Right lobe of liver (tissue), 6 donors: ENCODE data around the gene IRF4. TPM values are rescaled to one million over a fixed set of nuclear protein-coding genes. Genes with fewer than 3 reads are reported as not detected.

Experiments used
- ATAC-seq, 4 donors: fragments of 200-7000 bp; cut with Tn5 transposase; one replicate each; pipeline ENCODE4 v1.9.1; 2020; ENCODE audit warnings: mild to moderate bottlenecking in 4 of 4, moderate library complexity in 4 of 4
- DNase-seq, 3 donors: peaks; one replicate each; pipeline ENCODE4 v3.0.0-alpha.2; 2020
- H3K27ac ChIP-seq, 3 donors: fragments of 200-600 bp; one replicate each; pipeline ENCODE4 v1.8.0; 2022
- H3K27me3 ChIP-seq, 2 donors: fragments of 200-600 bp; one replicate each; pipeline ENCODE4 v1.8.0; 2022
- H3K36me3 ChIP-seq, 4 donors: fragments of 200-600 bp; sonication (generic) in 1 of 4; one replicate each; pipeline versions ENCODE4 v1.5.1 to v1.8.0; 2017 to 2022; ENCODE audit warnings: control low read depth in 1 of 4
- H3K4me1 ChIP-seq, 4 donors: fragments of 200-600 bp; sonication (generic) in 1 of 4; one replicate each; pipeline versions ENCODE4 v1.5.1 to v1.8.0; 2017 to 2022; ENCODE audit warnings: control low read depth in 1 of 4
- H3K4me3 ChIP-seq, 3 donors: fragments of 200-600 bp; one replicate each; pipeline ENCODE4 v1.8.0; 2022
- H3K9me3 ChIP-seq, 4 donors: fragments of 200-600 bp; sonication (generic) in 1 of 4; one replicate each; pipeline versions ENCODE4 v1.5.1 to v1.8.0; 2017 to 2022; ENCODE audit warnings: control low read depth in 1 of 4
- POLR2A ChIP-seq: fragments of 450-650 bp; IDR thresholded peaks from one replicate; pipeline ENCODE4 v1.6.1; 2017; ENCODE audit warnings: antibody characterized with exemption, mild to moderate bottlenecking
- WGBS: methylation state at CpG from one replicate; pipeline ENCODE4 v1.1.6; 2018; ENCODE audit warnings: low coverage, low lambda C conversion rate; ENCODE audit not compliant: insufficient coverage; ENCODE audit errors: missing lambda C conversion rate; 5-methylcytosine and 5-hydroxymethylcytosine counted together
- intact Hi-C, 2 donors: fragments of 100-400 bp; cut with DNase I; formaldehyde crosslinking; loops; one replicate each; pipeline versions ENCODE4 v1.11.2 to v1.14.1; 2022
- total RNA-seq, 6 experiments: library from RNA; depleted of rRNA in 2 of 6; stranded (reverse); fragments of >200 nt in 2 of 6; fragmentation: NEBNext Ultra II Directional in 3 of 6; extraction: Animal tissue kit (Norgen Biotek cat#: 25700) in 3 of 6; gene quantifications; one replicate each; pipeline versions ENCODE4 v1.1.0 to v1.2.4, GENCODE V29; 2016 to 2023
- TF ChIP-seq, protein P1 (sequence below), 4 donors: fragments of 200-600 bp in 3 of 4; fragments of 450-650 bp in 1 of 4; IDR thresholded peaks; one replicate each; pipeline versions ENCODE4 v1.5.1 to v1.8.0; 2016 to 2022; ENCODE audit warnings: antibody characterized with exemption in 4 of 4, mild to moderate bottlenecking in 2 of 4
- donor health status: DM: no; HTN: yes; CAD: no.
- donor health status: DM: no; HTN: no; CAD: no.
- donor health status: DM: no; HTN: no; CAD: no.
- donor health status: DM: no; HTN: yes; CAD: no.
- donor health status: DM: no; HTN: yes; CAD: no.

Gene IRF4
- total RNA-seq, 6 experiments from 2014 or later = 0.24 to 5.0 (median 1.6) TPM

DNA sequence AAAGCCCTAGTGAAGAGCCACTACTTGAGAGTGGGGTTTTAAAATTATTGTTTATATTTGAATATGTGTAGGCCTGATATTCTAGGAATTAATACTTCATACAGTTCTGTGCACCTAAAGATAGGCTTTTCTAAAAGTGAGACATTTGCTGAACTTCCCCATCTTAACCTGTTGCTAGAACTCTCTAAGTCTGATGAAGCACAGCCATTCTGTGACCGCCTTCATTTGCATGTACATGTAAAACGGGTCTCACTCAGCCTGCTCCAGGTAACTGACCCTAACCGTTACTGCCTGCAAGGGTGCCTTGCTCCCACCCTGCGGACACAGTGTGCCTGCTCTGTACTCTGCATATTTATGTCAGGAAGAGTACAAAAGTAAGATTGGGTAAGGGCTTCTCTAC lies 44.3 kb upstream of the IRF4 start:
- no peaks in the 10 kb centered on the region for H3K27me3 ChIP-seq
- TF ChIP-seq, protein P1, sequence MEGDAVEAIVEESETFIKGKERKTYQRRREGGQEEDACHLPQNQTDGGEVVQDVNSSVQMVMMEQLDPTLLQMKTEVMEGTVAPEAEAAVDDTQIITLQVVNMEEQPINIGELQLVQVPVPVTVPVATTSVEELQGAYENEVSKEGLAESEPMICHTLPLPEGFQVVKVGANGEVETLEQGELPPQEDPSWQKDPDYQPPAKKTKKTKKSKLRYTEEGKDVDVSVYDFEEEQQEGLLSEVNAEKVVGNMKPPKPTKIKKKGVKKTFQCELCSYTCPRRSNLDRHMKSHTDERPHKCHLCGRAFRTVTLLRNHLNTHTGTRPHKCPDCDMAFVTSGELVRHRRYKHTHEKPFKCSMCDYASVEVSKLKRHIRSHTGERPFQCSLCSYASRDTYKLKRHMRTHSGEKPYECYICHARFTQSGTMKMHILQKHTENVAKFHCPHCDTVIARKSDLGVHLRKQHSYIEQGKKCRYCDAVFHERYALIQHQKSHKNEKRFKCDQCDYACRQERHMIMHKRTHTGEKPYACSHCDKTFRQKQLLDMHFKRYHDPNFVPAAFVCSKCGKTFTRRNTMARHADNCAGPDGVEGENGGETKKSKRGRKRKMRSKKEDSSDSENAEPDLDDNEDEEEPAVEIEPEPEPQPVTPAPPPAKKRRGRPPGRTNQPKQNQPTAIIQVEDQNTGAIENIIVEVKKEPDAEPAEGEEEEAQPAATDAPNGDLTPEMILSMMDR (IDR thresholded peaks at IDR 0.05) = no peak
- no peak for TF ChIP-seq POLR2A
- H3K4me1 ChIP-seq = peaks cover 0 to 5% (median 0%) of the 10 kb centered on the region in 4 donors
- no peak overlapping the region for H3K4me3 ChIP-seq
- H3K27ac ChIP-seq = no peak overlapping the region
- WGBS = 83% methylated on average over 4 of the region's 4 CpGs
- H3K9me3 ChIP-seq = no peaks in the 10 kb centered on the region
- H3K36me3 ChIP-seq = peaks cover 0 to 23% (median 0%) of the 10 kb centered on the region in 4 donors
- intact Hi-C loops = no loop called here
- ATAC-seq (no peak), DNase-seq (no peak)

DNA sequence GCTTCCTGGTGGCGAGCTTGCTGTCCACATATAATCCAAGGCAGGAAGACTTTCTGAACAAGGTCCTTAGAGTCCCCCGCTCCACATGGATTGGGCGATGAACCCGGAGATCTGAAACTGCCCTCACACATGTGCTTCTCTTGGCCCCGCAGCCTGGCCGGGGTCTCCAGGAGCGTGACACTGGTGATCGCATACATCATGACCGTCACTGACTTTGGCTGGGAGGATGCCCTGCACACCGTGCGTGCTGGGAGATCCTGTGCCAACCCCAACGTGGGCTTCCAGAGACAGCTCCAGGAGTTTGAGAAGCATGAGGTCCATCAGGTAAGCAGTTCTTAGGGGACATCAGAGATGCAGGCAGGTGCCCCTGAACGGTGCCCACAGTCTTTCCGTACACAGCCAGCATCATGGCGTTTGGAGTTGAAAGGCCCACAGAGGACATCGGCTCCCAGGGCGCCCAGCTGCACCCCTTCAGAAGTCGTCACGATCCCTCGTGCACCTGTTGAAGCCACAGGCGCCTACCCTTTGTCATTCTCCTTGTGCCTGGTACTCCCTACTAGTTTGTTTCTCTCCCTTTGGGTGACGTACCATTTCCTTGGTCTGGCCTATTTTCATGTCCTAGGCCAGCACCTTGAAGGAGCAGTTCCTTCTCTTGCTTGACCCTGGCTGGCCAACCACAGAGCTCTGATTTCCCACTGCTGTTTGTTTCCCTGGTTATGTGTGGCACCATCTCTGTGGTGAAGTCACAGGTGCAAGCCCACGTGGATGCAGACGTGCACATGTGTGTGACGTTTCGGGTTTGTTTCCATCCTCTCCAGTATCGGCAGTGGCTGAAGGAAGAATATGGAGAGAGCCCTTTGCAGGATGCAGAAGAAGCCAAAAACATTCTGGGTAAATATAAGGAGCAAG lies 43.3 kb upstream of the IRF4 start:
- ATAC-seq (no peak), DNase-seq (peak in 2 of 3 donors; percentile 24 to 46)
- Histone ChIP-seq H3K27ac (no peak overlapping the region), H3K27me3 (no peaks in the 10 kb centered on the region), H3K4me3 (no peak overlapping the region), H3K4me1 (peaks cover 0 to under 1% (median 0%) of the 10 kb centered on the region in 4 donors), H3K36me3 (peaks cover 0 to 23% (median 0%) of the 10 kb centered on the region in 4 donors), H3K9me3 (no peaks in the 10 kb centered on the region)
- intact Hi-C loops = no loop called here
- 85% methylated on average over 23 of the region's 27 CpGs for WGBS
- TF ChIP-seq POLR2A = no peak

DNA sequence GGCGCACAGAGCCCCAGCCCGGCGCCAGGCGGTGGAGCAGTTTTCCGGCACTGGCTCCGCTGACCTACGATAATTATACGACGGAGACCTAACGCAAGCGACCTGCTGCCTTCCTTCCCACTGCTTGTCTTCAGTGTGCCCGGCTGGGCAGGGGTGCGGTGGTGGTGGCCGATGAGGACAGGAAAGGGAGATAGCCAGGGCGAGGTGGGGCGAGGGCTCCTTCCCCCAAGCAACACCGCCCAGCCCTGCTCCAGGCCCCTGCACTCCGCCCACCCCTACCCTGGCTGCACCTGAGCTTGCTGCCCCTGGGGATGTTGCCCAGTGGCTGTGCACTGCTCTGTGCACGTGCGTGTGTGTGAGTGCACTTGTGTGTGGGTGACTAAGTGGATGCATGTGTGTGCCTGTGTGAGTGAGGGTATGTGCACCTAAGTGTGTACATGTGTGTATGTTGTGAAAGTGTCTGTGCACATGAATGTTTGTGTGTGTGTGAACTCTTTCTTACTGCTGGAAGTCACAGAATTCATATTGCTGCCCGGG lies 42.6 kb upstream of the IRF4 start:
- H3K27ac ChIP-seq = no peak overlapping the region
- TF ChIP-seq POLR2A = no peak
- TF ChIP-seq, protein P1 (IDR thresholded peaks at IDR 0.05) = no peak
- H3K4me1 ChIP-seq = no peaks in the 10 kb centered on the region
- no peaks in the 10 kb centered on the region for H3K9me3 ChIP-seq
- H3K27me3 ChIP-seq = no peaks in the 10 kb centered on the region
- intact Hi-C loops = no loop called here
- WGBS = 69% methylated on average over 17 of the region's 21 CpGs
- ATAC-seq = peak in 1 of 4 donors; percentile 6
- DNase-seq = peak in 2 of 3 donors; percentile 29 to 52
- H3K36me3 ChIP-seq = peaks cover 0 to 23% (median 0%) of the 10 kb centered on the region in 4 donors
- H3K4me3 ChIP-seq = no peak overlapping the region

DNA sequence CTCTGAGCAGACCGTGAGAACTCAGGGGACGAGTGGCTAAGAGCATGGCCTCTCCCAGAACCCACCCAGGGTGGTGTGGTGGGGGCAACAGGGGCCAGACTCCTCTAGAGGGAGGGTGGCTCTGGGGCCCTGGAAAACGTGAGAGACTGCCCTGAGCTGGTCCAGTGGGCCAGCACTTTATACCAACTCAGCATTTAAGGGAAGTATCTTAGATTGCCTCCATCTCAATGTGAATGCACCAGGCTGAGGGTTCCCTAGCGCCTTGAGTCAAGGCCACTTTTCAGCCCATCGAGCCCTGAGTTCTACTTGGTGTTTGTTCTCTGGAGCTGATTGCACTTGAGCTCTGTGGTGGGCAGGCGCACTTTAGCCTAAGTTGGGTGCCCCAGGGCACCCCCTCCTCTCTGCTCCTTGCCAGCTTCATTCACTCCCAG lies 42.0 kb upstream of the IRF4 start:
- ATAC-seq (no peak), DNase-seq (peak in 1 of 3 donors; percentile 20)

DNA sequence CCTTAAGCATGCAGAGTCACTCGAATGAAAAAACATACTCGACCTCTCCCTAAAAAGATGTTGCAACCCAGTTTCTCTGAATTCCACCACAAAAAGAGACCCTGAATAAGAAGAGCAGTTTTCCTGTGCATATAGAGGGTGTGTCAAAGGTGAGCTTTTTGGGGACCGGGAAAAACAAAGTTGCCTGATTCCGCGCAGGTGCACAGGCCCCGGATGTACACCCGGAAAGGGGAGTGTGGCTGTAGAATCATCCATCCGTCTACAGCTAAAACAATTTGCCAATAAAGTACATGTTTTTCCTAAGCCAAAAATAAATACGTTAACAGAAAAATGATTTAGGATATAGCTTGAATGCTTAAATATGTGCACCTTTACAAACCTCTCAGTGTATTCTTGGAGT lies 41.2 kb upstream of the IRF4 start:
- Histone ChIP-seq H3K4me3 (no peak overlapping the region), H3K27ac (no peak overlapping the region), H3K9me3 (no peaks in the 10 kb centered on the region), H3K4me1 (peaks cover 0 to 8% (median under 1%) of the 10 kb centered on the region in 4 donors), H3K27me3 (no peaks in the 10 kb centered on the region), H3K36me3 (peaks cover 0 to 23% (median 0%) of the 10 kb centered on the region in 4 donors)
- intact Hi-C loops = no loop called here
- TF ChIP-seq, protein P1 (IDR thresholded peaks at IDR 0.05) = no peak
- TF ChIP-seq POLR2A = no peak
- DNase-seq = no peak
- WGBS = 76% methylated on average over 9 of the region's 9 CpGs
- ATAC-seq = no peak

More for the DNA sequence above, 42.0 kb upstream of the IRF4 start:
- intact Hi-C loops = no loop called here
- no peaks in the 10 kb centered on the region for H3K9me3 ChIP-seq
- H3K27me3 ChIP-seq = no peaks in the 10 kb centered on the region
- H3K4me1 ChIP-seq = no peaks in the 10 kb centered on the region
- no peak overlapping the region for H3K4me3 ChIP-seq
- TF ChIP-seq POLR2A = no peak
- H3K27ac ChIP-seq = no peak overlapping the region
- H3K36me3 ChIP-seq = peaks cover 0 to 23% (median 0%) of the 10 kb centered on the region in 4 donors
- WGBS = 75% methylated on average over 4 of the region's 6 CpGs
